Endothelial cell of umbilical vein (primary cell): ENCODE measurements around the gene POLR3C. TPM values are rescaled to one million over a fixed set of nuclear protein-coding genes. Genes with fewer than 3 reads are reported as not detected.

Experiments used
- BruUV-seq: library from RNA; stranded (reverse); fragments of 400-500 nt; replicated peaks from 2 replicates; lab custom pipeline; 2021; lab: Mats Ljungman, UMichigan
- CTCF ChIA-PET: fragments of 300-600, 350-600 bp; sonication (Branson Sonifier 250); formaldehyde crosslinking; loops from one replicate; lab custom pipeline; 2021; ENCODE audit warnings: antibody characterized with exemption, inconsistent platforms; lab: Charles Lee
- POLR2A ChIA-PET: fragments of 300-600, 350-600 bp; sonication (Branson Sonifier 250); formaldehyde crosslinking; loops from one replicate; lab custom pipeline; 2021; ENCODE audit warnings: antibody characterized with exemption, inconsistent platforms; lab: Charles Lee
- DNase-seq: peaks from one replicate; pipeline ENCODE4 v3.0.0-alpha.2; 2011; ENCODE audit warnings: low read depth, low spot score
- FAIRE-seq: peaks from 2 replicates; lab custom pipeline; 2011; peaks lifted over from hg19 to GRCh38; lab: Jason Lieb, UNC
- H2AFZ ChIP-seq: 2 replicates; pipeline ENCODE4 v1.6.0; 2012; ENCODE audit warnings: low read depth, low read length, control low read depth, inconsistent platforms
- H3K27ac ChIP-seq: 2 replicates; pipeline ENCODE4 v1.5.1; 2011; ENCODE audit warnings: low read depth, mild to moderate bottlenecking, control low read depth, low read length, moderate library complexity; ENCODE audit not compliant: insufficient read depth
- H3K27me3 ChIP-seq, 2 experiments: 2 replicates each; pipeline versions ENCODE4 v1.6.0 to v1.6.1; 2011; ENCODE audit warnings: low read length in 2 of 2, mixed read lengths in 1 of 2; ENCODE audit not compliant: control insufficient read depth in 2 of 2, insufficient read depth in 2 of 2
- H3K36me3 ChIP-seq, 2 experiments: 2 replicates in 1 of 2; 3 replicates in 1 of 2; pipeline ENCODE4 v1.5.1; 2011; ENCODE audit warnings: low read length in 2 of 2, mild to moderate bottlenecking in 1 of 2, moderate library complexity in 1 of 2; ENCODE audit not compliant: control insufficient read depth in 2 of 2, insufficient read depth in 2 of 2; ENCODE audit errors: extremely low read depth in 1 of 2
- H3K4me1 ChIP-seq: 3 replicates; pipeline ENCODE4 v1.5.1; 2011; ENCODE audit warnings: mild to moderate bottlenecking, low read length; ENCODE audit not compliant: control insufficient read depth, insufficient read depth; ENCODE audit errors: extremely low read depth
- H3K4me2 ChIP-seq: 2 replicates; pipeline ENCODE4 v1.6.1; 2011; ENCODE audit warnings: low read length, control low read depth, mixed read lengths; ENCODE audit not compliant: insufficient read depth
- H3K4me3 ChIP-seq, 3 experiments: fragments of 200-600 bp in 1 of 3; sonication (generic), shearing (Covaris generic) in 1 of 3; replicated peaks in 1 of 3; 2 replicates each; pipeline ENCODE4 v1.5.1; 2011 to 2016; ENCODE audit warnings: control low read depth in 3 of 3, low read length in 3 of 3, mild to moderate bottlenecking in 2 of 3, inconsistent platforms in 1 of 3, low read depth in 1 of 3, moderate library complexity in 1 of 3; ENCODE audit not compliant: insufficient read depth in 1 of 3
- H3K79me2 ChIP-seq: 2 replicates; pipeline ENCODE4 v1.6.0; 2012; ENCODE audit warnings: low read length, inconsistent platforms; ENCODE audit not compliant: control insufficient read depth, insufficient read depth
- H3K9ac ChIP-seq: replicated peaks from 2 replicates; pipeline ENCODE3; 2011; ENCODE audit warnings: low read length, control low read depth; ENCODE audit not compliant: insufficient read depth; ENCODE audit errors: extremely low read depth
- H3K9me1 ChIP-seq: replicated peaks from 3 replicates; pipeline ENCODE4 v1.6.0; 2011; ENCODE audit warnings: mild to moderate bottlenecking, low read length; ENCODE audit not compliant: control insufficient read depth, insufficient read depth; ENCODE audit errors: extremely low read depth
- H3K9me3 ChIP-seq: replicated peaks from 2 replicates; pipeline ENCODE4 v1.5.1; 2012; ENCODE audit warnings: low read length, inconsistent platforms; ENCODE audit not compliant: control insufficient read depth, insufficient read depth
- H4K20me1 ChIP-seq: replicated peaks from 2 replicates; pipeline ENCODE3; 2011; ENCODE audit warnings: mild to moderate bottlenecking, low read length; ENCODE audit not compliant: control insufficient read depth, insufficient read depth; ENCODE audit errors: extremely low read depth
- EZH2 ChIP-seq: IDR thresholded peaks from 2 replicates; pipeline ENCODE4 v1.6.1; 2012; ENCODE audit warnings: borderline replicate concordance, low read depth, mild to moderate bottlenecking, moderate library complexity, low read length, inconsistent platforms; ENCODE audit not compliant: severe bottlenecking
- FOS ChIP-seq: IDR thresholded peaks from 2 replicates; pipeline ENCODE4 v1.6.1; 2011; ENCODE audit warnings: mild to moderate bottlenecking, low read length, moderate library complexity, borderline replicate concordance; ENCODE audit not compliant: insufficient read depth
- GATA2 ChIP-seq: IDR thresholded peaks from 2 replicates; pipeline ENCODE4 v1.7.0; 2011; ENCODE audit warnings: low read depth, mild to moderate bottlenecking, moderate library complexity, mixed read lengths, low read length; ENCODE audit not compliant: insufficient read length, insufficient read depth
- JUN ChIP-seq: IDR thresholded peaks from 2 replicates; pipeline ENCODE4 v1.6.1; 2011; ENCODE audit warnings: borderline replicate concordance, low read depth; ENCODE audit not compliant: insufficient read length, insufficient read depth
- MYC ChIP-seq: IDR thresholded peaks from one replicate; pipeline ENCODE4 v1.6.1; 2011; ENCODE audit warnings: mild to moderate bottlenecking, low read depth, low read length
- POLR2A ChIP-seq: IDR thresholded peaks from 2 replicates; pipeline ENCODE4 v1.6.1; 2012; ENCODE audit warnings: low read depth, mild to moderate bottlenecking, control low read depth, low read length
- POLR2AphosphoS5 ChIP-seq: IDR thresholded peaks from 2 replicates; pipeline ENCODE4 v1.6.1; 2012; ENCODE audit warnings: low read depth, mild to moderate bottlenecking, control low read depth, low read length, moderate library complexity; ENCODE audit not compliant: insufficient read depth
- dilution Hi-C: fragments of 300-500 bp; cut with MboI; formaldehyde crosslinking; loops from one replicate; pipeline ENCODE4 v1.15.0; 2019; ENCODE audit warnings: low sequenced_read_pairs; ENCODE audit not compliant: extremely low pct_ligation_motif_present
- intact Hi-C: fragments of 100-400 bp; cut with micrococcal nuclease; formaldehyde crosslinking; loops from one replicate; pipeline ENCODE4 v1.10.0; 2022
- polyA plus RNA-seq, 4 experiments: library from polyadenylated mRNA; depleted of rRNA in 3 of 4; stranded (reverse) in 3 of 4; unstranded in 1 of 4; fragments of >200 nt; gene quantifications; 2 replicates each; pipeline versions ENCODE4 v1.2.1 to v1.2.3, GENCODE V29; 2011 to 2012; ENCODE audit warnings: missing spikeins in 1 of 4
- total RNA-seq: library from RNA; stranded (reverse); gene quantifications from 2 replicates; pipeline ENCODE4 v1.2.3, GENCODE V29; 2021
- TF ChIP-seq, protein P1 (sequence below): IDR thresholded peaks from 2 replicates; pipeline ENCODE4 v1.6.1; 2011; ENCODE audit not compliant: insufficient read depth, insufficient read length
- TF ChIP-seq, protein P2 (sequence below), 2 donors: IDR thresholded peaks; 1 replicate in 1 of 2; 2 replicates in 1 of 2; pipeline ENCODE4 v1.5.1; 2011; ENCODE audit warnings: low read length in 2 of 2, mild to moderate bottlenecking in 2 of 2, moderate library complexity in 2 of 2, control low read depth in 1 of 2, inconsistent platforms in 1 of 2, low read depth in 1 of 2; ENCODE audit not compliant: insufficient read depth in 1 of 2; ENCODE audit errors: extremely low read depth in 1 of 2

POLR3C gene
- total and polyA plus RNA-seq, 2 donors (not counting 3 experiments of a cell fraction or from before 2014, with no cell fraction given), result 28.4 to 30.4 TPM

GRCh38 chr1:145858238-145858900 lies 34.4 kb downstream of the POLR3C start:
- dilution Hi-C loops, result no loop called here
- peaks cover 11 to 29% of the 10 kb centered on the region in 2 experiments for H3K36me3 ChIP-seq
- BruUV-seq, result no TSS peak
- CTCF ChIA-PET, result interaction anchor here (0.6 to 6.1 kb wide), 20 partner anchors 12 to 179 kb away, joined by 3 to 154 read pairs (median 6); partner anchors contain the start of genes ANKRD34A, ANKRD35, ITGA10 and NUDT17
- H3K27ac ChIP-seq, result peak overlapping the region; percentile 43
- no peak for DNase-seq
- H3K27me3 ChIP-seq, result no peaks in the 10 kb centered on the region
- POLR2A ChIA-PET, result interaction anchor here (0.9 to 2.5 kb wide), 13 partner anchors 9 to 193 kb away, joined by 3 to 28 read pairs (median 5); partner anchors contain the start of genes ANKRD34A, LIX1L, NUDT17 and POLR3GL
- no peaks in the 10 kb centered on the region for H3K9me1 ChIP-seq
- FAIRE-seq, result no peak
- peaks cover 16% of the 10 kb centered on the region for H3K79me2 ChIP-seq
- no peaks in the 10 kb centered on the region for H4K20me1 ChIP-seq
- intact Hi-C loops, result loop anchor here (2.0 kb wide), 2 partner anchors 14 to 60 kb away; partner anchors contain the start of genes NUDT17 and PEX11B
- H3K9me3 ChIP-seq, result no peaks in the 10 kb centered on the region
- H2AFZ ChIP-seq, result peak overlapping the region; percentile 89
- H3K4me3 ChIP-seq, result peak overlapping the region; percentile 64 to 78 (median 71)
- H3K4me2 ChIP-seq, result peak overlapping the region; percentile 39
- H3K9ac ChIP-seq, result peak overlapping the region; percentile 68
- no peak for TF ChIP-seq FOS
- no peak for TF ChIP-seq POLR2A
- no peak for TF ChIP-seq EZH2
- peaks cover 7% of the 10 kb centered on the region for H3K4me1 ChIP-seq

DNA sequence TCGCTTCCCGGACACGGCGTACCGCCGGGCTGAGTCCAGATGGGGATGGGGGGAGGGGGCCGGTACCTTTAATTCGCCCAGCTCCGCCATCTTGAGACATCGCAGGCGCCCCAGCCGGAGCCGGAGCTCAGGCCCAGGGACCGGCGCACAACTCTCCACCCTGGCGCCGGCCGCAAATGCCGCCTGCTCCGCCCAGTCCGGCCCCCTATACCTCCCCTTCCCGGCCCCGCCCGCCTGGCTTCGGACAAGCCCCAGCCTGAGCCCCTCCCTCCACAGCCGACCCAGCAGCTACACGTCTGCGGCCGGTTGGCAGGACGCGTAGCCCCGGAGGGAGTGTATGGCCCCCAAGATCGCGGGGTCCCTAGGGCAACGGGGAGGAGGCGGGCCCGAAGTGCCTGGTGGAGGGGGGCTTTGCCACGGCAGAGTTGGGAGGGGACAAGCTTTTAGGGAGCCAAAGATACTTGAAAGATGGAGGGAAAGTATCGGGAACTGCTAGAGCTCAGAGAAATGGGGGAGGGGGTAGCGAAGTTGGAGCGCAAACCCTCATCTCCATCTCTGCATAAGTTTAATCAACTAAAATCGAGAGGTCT lies 35.0 kb downstream of the POLR3C start, which contains the start of gene PIAS3:
PIAS3 (minus strand) TSS at position 181 of the 590 bp plus-strand sequence; CDS start at position 90, 91 bp downstream.
- H3K9ac ChIP-seq, result peak within 1 kb of the TSS; percentile 68
- peak within 1 kb of the TSS; percentile 53 for H3K4me2 ChIP-seq
- peaks cover 16% of the 10 kb centered on the region for H3K79me2 ChIP-seq
- DNase-seq (peak; percentile 97), FAIRE-seq (peak; percentile 96)
- H3K36me3 ChIP-seq, result peaks cover 10 to 23% of the 10 kb centered on the region in 2 experiments
- no peaks in the 10 kb centered on the region for H3K9me3 ChIP-seq
- no TSS peak for BruUV-seq
- peaks cover 7% of the 10 kb centered on the region for H3K4me1 ChIP-seq
- intact Hi-C loops (loop anchor here (1.0 to 2.0 kb wide), 6 partner anchors 10 to 98 kb away; partner anchors contain the start of genes ANKRD35, NUDT17 and PEX11B), dilution Hi-C loops (no loop called here)
- TF ChIP-seq JUN (no peak), POLR2AphosphoS5 (no peak), GATA2 (no peak), FOS (no peak), MYC (no peak), EZH2 (no peak), POLR2A (no peak)
- TF ChIP-seq, protein P1, sequence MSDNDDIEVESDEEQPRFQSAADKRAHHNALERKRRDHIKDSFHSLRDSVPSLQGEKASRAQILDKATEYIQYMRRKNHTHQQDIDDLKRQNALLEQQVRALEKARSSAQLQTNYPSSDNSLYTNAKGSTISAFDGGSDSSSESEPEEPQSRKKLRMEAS, result no peak
- TF ChIP-seq, protein P2, sequence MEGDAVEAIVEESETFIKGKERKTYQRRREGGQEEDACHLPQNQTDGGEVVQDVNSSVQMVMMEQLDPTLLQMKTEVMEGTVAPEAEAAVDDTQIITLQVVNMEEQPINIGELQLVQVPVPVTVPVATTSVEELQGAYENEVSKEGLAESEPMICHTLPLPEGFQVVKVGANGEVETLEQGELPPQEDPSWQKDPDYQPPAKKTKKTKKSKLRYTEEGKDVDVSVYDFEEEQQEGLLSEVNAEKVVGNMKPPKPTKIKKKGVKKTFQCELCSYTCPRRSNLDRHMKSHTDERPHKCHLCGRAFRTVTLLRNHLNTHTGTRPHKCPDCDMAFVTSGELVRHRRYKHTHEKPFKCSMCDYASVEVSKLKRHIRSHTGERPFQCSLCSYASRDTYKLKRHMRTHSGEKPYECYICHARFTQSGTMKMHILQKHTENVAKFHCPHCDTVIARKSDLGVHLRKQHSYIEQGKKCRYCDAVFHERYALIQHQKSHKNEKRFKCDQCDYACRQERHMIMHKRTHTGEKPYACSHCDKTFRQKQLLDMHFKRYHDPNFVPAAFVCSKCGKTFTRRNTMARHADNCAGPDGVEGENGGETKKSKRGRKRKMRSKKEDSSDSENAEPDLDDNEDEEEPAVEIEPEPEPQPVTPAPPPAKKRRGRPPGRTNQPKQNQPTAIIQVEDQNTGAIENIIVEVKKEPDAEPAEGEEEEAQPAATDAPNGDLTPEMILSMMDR (IDR thresholded peaks at IDR 0.05; ENCODE audit: extremely low read depth in 1 of 2, insufficient read depth in 1 of 2, low read depth in 1 of 2, low read length in 2 of 2), result no peak
- no peaks in the 10 kb centered on the region for H4K20me1 ChIP-seq
- peak within 1 kb of the TSS; percentile 43 for H3K27ac ChIP-seq
- H3K9me1 ChIP-seq, result no peaks in the 10 kb centered on the region
- POLR2A ChIA-PET, result interaction anchor here (0.9 to 2.5 kb wide), 14 partner anchors 9 to 192 kb away, joined by 3 to 28 read pairs (median 5); partner anchors contain the start of genes ANKRD34A, ANKRD35, LIX1L and NUDT17
- peak within 1 kb of the TSS; percentile 89 for H2AFZ ChIP-seq
- H3K4me3 ChIP-seq, result peak within 1 kb of the TSS; percentile 64 to 78 (median 71)
- peaks cover 2 to 4% of the 10 kb centered on the region in 2 experiments for H3K27me3 ChIP-seq
- CTCF ChIA-PET, result interaction anchor here (0.6 to 6.1 kb wide), 22 partner anchors 12 to 178 kb away, joined by 3 to 154 read pairs (median 5); partner anchors contain the start of genes ANKRD34A, ANKRD35, ITGA10 and NUDT17
